GM21390 (cell line): ENCODE data around the gene ZNF736.
"Not testable (repeated sequence)": the region's sequence is repeated elsewhere in the genome, so short reads cannot be mapped to it uniquely, and the experiment has no call there.

Experiments used
- ATAC-seq: cut with Tn5 transposase; IDR thresholded peaks from one replicate; pipeline ENCODE4 v1.9.1; 2021; ENCODE audit not compliant: unreplicated experiment

ZNF736 gene

GRCh38 chr7:64313740-64314491 lies at the start of gene ZNF736:
TSS of gene ZNF736 (plus strand) at chr7:64313961. CDS start at chr7:64314151, 190 bp downstream.
- ATAC-seq, result peak; percentile 100

GRCh38 chr7:64266341-64266919 lies 47.3 kb upstream of the ZNF736 start:
- no peak for ATAC-seq

- ATAC-seq, result no peak
Observed at GRCh38 chr7:64277630-64278029, 36.1 kb upstream of the ZNF736 start.

- ATAC-seq, result no peak
Observed at GRCh38 chr7:64294701-64295420, 18.9 kb upstream of the ZNF736 start.

- not testable (repeated sequence) for ATAC-seq
Observed at GRCh38 chr7:64297418-64297817, 16.3 kb upstream of the ZNF736 start.

GRCh38 chr7:64300641-64301405 lies 12.9 kb upstream of the ZNF736 start:
- no peak for ATAC-seq

- peak; percentile 98 for ATAC-seq
Observed at GRCh38 chr7:64307254-64308015, 6.3 kb upstream of the ZNF736 start.

- no peak for ATAC-seq
Observed at GRCh38 chr7:64308016-64308270, 5.8 kb upstream of the ZNF736 start.

GRCh38 chr7:64310426-64310825 lies 3.3 kb upstream of the ZNF736 start:
- no peak for ATAC-seq

GRCh38 chr7:64312826-64313225 lies 935 bp upstream of the ZNF736 start:
- no peak for ATAC-seq

GRCh38 chr7:64314566-64314965 lies 805 bp downstream of the ZNF736 start:
- no peak for ATAC-seq

GRCh38 chr7:64316031-64316742 lies 2.4 kb downstream of the ZNF736 start:
- ATAC-seq, result not testable (repeated sequence)

GRCh38 chr7:64320547-64321513 lies 7.1 kb downstream of the ZNF736 start:
- no peak for ATAC-seq

GRCh38 chr7:64324166-64324565 lies 10.4 kb downstream of the ZNF736 start:
- not testable (repeated sequence) for ATAC-seq

- ATAC-seq, result not testable (repeated sequence)
Observed at GRCh38 chr7:64348713-64349210, 35.0 kb downstream of the ZNF736 start.

- no peak for ATAC-seq
Observed at GRCh38 chr7:64359543-64359942, 45.8 kb downstream of the ZNF736 start.

GRCh38 chr7:64371116-64371515 lies 57.4 kb downstream of the ZNF736 start:
- no peak for ATAC-seq

GRCh38 chr7:64373017-64373416 lies 59.3 kb downstream of the ZNF736 start:
- ATAC-seq, result no peak

- ATAC-seq, result no peak
Observed at GRCh38 chr7:64400401-64400800, 86.6 kb downstream of the ZNF736 start.
